GM10266 (cell line): ENCODE measurements around the gene FGFRL1.
"Not testable (repeated sequence)": the region's sequence is repeated elsewhere in the genome, so short reads cannot be mapped to it uniquely, and the experiment has no call there.

Experiments
- DNase-seq: peaks from one replicate; pipeline ENCODE4 v3.0.0; 2012; ENCODE audit errors: extremely low spot score
- TF ChIP-seq, protein P1 (sequence below): IDR thresholded peaks from 2 replicates; pipeline ENCODE4 v1.5.1; 2012; ENCODE audit warnings: mild to moderate bottlenecking, low read depth; ENCODE audit not compliant: control insufficient read depth, insufficient read depth; ENCODE audit errors: missing control alignments

FGFRL1 gene

DNA sequence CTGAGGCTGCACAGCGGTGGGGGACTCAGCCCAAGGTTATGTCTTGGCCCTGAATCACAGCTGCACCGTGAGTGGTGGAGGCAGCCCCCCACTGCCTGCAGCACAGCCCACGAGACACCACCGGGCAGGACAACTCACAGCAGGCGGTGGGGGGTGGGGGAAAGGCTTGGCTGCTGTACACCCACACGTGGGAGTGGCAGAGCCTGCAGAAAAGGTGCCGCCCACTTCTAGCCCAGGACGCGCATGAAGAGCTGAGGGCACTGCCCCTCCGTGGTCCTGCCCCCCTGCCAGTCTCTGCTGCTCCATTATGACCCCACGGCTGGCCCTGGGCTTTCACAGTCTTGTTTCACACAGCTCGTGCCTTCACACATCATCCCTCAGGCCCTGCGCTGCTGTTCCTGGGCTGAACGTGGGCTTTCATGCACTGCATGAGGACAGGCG lies 40.8 kb downstream of the FGFRL1 start:
- TF ChIP-seq, protein P1, sequence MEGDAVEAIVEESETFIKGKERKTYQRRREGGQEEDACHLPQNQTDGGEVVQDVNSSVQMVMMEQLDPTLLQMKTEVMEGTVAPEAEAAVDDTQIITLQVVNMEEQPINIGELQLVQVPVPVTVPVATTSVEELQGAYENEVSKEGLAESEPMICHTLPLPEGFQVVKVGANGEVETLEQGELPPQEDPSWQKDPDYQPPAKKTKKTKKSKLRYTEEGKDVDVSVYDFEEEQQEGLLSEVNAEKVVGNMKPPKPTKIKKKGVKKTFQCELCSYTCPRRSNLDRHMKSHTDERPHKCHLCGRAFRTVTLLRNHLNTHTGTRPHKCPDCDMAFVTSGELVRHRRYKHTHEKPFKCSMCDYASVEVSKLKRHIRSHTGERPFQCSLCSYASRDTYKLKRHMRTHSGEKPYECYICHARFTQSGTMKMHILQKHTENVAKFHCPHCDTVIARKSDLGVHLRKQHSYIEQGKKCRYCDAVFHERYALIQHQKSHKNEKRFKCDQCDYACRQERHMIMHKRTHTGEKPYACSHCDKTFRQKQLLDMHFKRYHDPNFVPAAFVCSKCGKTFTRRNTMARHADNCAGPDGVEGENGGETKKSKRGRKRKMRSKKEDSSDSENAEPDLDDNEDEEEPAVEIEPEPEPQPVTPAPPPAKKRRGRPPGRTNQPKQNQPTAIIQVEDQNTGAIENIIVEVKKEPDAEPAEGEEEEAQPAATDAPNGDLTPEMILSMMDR: no peak
- DNase-seq: no peak

GRCh38 chr4:1053080-1053661 lies 41.7 kb downstream of the FGFRL1 start:
- TF ChIP-seq, protein P1: no peak
- peak; percentile 12 for DNase-seq

DNA sequence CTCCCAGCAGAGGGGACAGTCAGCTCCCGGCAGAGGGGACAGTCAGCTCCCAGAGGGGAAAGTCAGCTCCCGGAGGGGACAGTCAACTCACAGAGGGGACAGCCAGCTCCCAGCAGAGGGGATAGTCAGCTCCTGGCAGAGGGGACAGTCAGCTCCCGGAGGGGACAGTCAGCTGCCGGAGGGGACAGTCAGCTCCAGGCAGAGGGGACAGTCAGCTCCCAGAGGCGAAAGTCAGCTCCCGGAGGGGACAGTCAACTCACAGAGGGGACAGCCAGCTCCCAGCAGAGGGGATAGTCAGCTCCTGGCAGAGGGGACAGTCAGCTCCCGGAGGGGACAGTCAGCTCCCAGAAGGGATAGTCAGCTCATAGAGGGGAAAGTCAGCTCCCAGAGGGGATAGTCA lies 42.5 kb downstream of the FGFRL1 start:
- DNase-seq: not testable (repeated sequence)

DNA sequence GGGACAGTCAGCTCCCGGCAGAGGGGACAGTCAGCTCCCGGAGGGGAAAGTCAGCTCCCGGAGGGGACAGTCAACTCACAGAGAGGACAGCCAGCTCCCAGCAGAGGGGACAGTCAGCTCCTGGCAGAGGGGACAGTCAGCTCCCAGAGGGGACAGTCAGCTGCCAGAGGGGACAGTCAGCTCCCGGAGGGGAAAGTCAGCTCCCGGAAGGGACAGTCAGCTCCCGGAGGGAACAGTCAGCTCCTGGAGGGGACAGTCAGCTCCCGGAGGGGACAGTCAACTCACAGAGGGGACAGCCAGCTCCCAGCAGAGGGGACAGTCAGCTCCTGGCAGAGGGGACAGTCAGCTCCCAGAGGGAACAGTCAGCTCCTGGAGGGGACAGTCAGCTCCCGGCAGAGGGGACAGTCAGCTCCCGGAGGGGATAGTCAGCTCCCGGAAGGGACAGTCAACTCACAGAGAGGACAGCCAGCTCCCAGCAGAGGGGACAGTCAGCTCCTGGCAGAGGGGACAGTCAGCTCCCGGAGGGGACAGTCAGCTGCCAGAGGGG lies 43.3 kb downstream of the FGFRL1 start:
- DNase-seq: not testable (repeated sequence)

DNA sequence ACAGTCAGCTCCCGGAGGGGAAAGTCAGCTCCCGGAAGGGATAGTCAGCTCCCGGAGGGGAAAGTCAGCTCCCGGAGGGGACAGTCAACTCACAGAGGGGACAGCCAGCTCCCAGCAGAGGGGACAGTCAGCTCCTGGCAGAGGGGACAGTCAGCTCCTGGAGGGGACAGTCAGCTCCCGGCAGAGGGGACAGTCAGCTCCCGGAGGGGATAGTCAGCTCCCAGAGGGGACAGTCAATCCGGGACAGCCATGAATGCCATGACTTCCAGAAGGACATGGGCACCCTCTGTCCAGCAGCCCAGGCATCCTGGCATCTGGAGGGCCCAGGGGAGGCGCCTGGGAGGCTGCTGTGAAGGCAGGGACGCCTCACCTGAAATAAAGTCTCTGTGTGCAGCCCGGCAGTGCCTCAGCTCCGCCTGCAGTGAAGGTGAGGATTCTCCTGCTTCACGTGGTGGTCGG lies 43.8 kb downstream of the FGFRL1 start:
- not testable (repeated sequence) for DNase-seq

DNA sequence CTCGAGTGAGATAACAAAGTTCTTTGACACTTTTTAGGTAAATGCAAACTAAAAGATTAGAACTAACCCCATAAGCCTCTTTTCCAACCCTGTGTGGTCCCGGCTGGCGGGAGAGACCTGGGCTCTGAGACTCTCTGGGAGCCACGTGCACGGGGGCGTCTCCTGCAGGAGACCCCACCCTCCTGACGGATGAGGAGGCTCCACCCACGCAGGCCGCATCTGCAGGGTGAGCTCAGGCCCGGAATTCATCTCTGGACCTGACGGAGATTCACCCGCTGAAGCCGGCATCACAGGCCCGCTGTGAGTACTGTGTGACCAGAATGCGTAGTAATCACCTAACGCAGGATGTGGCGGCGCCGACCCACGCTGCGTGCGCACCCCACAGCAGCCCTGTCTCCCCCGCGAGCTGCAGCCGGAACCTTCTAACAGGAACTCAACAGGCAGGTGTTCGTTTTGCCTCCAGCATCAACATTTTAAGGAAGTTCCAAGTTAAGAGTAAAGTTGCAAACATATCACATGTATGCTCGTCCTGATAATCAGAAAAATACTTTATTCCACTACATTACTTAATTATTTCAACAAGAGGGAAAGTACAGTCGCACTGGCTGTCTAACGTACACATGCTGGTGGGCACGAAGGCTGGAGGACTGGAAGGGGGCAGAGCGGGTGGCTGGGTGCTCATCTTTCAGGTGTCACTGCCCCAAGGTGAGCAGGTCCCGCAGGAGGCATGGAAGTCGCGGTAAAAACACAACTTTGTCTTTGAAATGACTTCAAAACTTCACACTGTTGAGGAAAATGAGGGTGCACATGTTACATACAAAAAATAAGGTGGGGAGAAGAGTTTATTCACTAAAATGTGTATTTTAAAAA lies 44.5 kb downstream of the FGFRL1 start:
- TF ChIP-seq, protein P1: no peak
- peak; percentile 54 for DNase-seq

GRCh38 chr4:1056671-1057402 lies 45.4 kb downstream of the FGFRL1 start:
- TF ChIP-seq, protein P1: no peak
- no peak for DNase-seq

GRCh38 chr4:1057403-1057745 lies 45.9 kb downstream of the FGFRL1 start:
- TF ChIP-seq, protein P1: no peak
- DNase-seq: no peak
